Tongue (tissue), 2 donors: ENCODE data around the gene CCNC. TPM values are rescaled to one million over a fixed set of nuclear protein-coding genes. Genes with fewer than 3 reads are reported as not detected.
"Not testable (repeated sequence)": the region's sequence is repeated elsewhere in the genome, so short reads cannot be mapped to it uniquely, and the experiment has no call there.

Experiments used
- DNase-seq: peaks from one replicate; pipeline ENCODE4 v3.0.0-alpha.2; 2015
- total RNA-seq: library from RNA; depleted of rRNA; stranded (reverse); fragments of >200 nt; gene quantifications from one replicate; pipeline ENCODE4 v1.2.3, GENCODE V29; 2014

The CCNC gene
- total RNA-seq, 1 donor from 2014 or later, result 57.5 TPM

- DNase-seq, result no peak
These were observed 34.3 kb upstream of the CCNC start for GRCh38 chr6:99602520-99603420.

GRCh38 chr6:99594696-99595095, 26.2 kb upstream of the CCNC start:
- DNase-seq, result not testable (repeated sequence)

- no peak for DNase-seq
These were observed 24.4 kb upstream of the CCNC start for GRCh38 chr6:99592900-99593299.

- no peak for DNase-seq
These were observed 23.4 kb upstream of the CCNC start for GRCh38 chr6:99591673-99592364.

GRCh38 chr6:99590728-99591672, 22.5 kb upstream of the CCNC start:
- DNase-seq, result no peak

GRCh38 chr6:99589907-99590493, 21.5 kb upstream of the CCNC start:
- no peak for DNase-seq

- no peak for DNase-seq
These were observed 20.8 kb upstream of the CCNC start for GRCh38 chr6:99589290-99589672.

- DNase-seq, result peak; percentile 81
These were observed 20.3 kb upstream of the CCNC start for GRCh38 chr6:99588618-99589289.

GRCh38 chr6:99587792-99588191, 19.3 kb upstream of the CCNC start:
- DNase-seq, result no peak

- no peak for DNase-seq
These were observed 11.3 kb upstream of the CCNC start for GRCh38 chr6:99579781-99580180.

GRCh38 chr6:99575544-99576227, 7.2 kb upstream of the CCNC start:
- no peak for DNase-seq

GRCh38 chr6:99573980-99574617, 5.6 kb upstream of the CCNC start:
- DNase-seq, result no peak

GRCh38 chr6:99563056-99563723, 5.3 kb downstream of the CCNC start:
- no peak for DNase-seq

- DNase-seq, result no peak
These were observed 7.8 kb downstream of the CCNC start for GRCh38 chr6:99560668-99561067.

GRCh38 chr6:99559057-99559456, 9.4 kb downstream of the CCNC start:
- no peak for DNase-seq

- DNase-seq, result no peak
These were observed 14.6 kb downstream of the CCNC start for GRCh38 chr6:99553888-99554287.

GRCh38 chr6:99550046-99550748, 18.3 kb downstream of the CCNC start:
- DNase-seq, result no peak

- no peak for DNase-seq
These were observed 19.8 kb downstream of the CCNC start for GRCh38 chr6:99548706-99549105.

- DNase-seq, result no peak
These were observed 20.9 kb downstream of the CCNC start for GRCh38 chr6:99547526-99547925.
